GM12878 (cell line): Measurements from ENCODE around the gene IBA57. TPM values are rescaled to one million over a fixed set of nuclear protein-coding genes. Genes with fewer than 3 reads are reported as not detected.

ENCODE experiments used
- ATAC-seq: fragments of 200-7000 bp; cut with Tn5 transposase; 3 replicates; pipeline ENCODE4 v1.9.1; 2020; ENCODE audit warnings: mild to moderate bottlenecking, moderate library complexity
- BruUV-seq: library from RNA; stranded (reverse); fragments of 400-500 nt; replicated peaks from 2 replicates; lab custom pipeline; 2021; lab: Mats Ljungman, UMichigan
- CTCF ChIA-PET: fragments of 300-600 bp; sonication (Branson Sonifier 250); formaldehyde crosslinking; extraction: SDS; loops from one replicate; lab custom pipeline; 2021; ENCODE audit warnings: inconsistent platforms; lab: Yijun Ruan, JAX
- POLR2A ChIA-PET: fragments of 350-600 bp; formaldehyde crosslinking; extraction: SDS; loops from one replicate; lab custom pipeline; 2021; ENCODE audit warnings: inconsistent platforms; lab: Charles Lee
- RAD21 ChIA-PET: fragments of 300-600 bp; sonication (Branson Sonifier 250); formaldehyde crosslinking; loops from one replicate; lab custom pipeline; 2023; ENCODE audit warnings: antibody characterized with exemption; ENCODE audit not compliant: unreplicated experiment; lab: Charles Lee
- SMC1A ChIA-PET: fragments of 300-600 bp; sonication (Branson Sonifier 250); formaldehyde crosslinking; loops from one replicate; lab custom pipeline; 2023; ENCODE audit not compliant: unreplicated experiment, uncharacterized antibody; lab: Charles Lee
- DNase-seq: peaks from one replicate; pipeline ENCODE4 v3.0.0-alpha.2; 2011; ENCODE audit warnings: low read depth, low spot score
- FAIRE-seq: peaks from 3 replicates; lab custom pipeline; 2011; peaks lifted over from hg19 to GRCh38; lab: Jason Lieb, UNC
- H2AFZ ChIP-seq: 2 replicates; pipeline ENCODE4 v1.6.0; 2011; ENCODE audit warnings: low read depth, low read length, control low read depth; ENCODE audit not compliant: control insufficient read depth
- H3K27ac ChIP-seq: 2 replicates; pipeline ENCODE4 v1.5.1; 2011; ENCODE audit warnings: control low read depth; ENCODE audit not compliant: control insufficient read depth, insufficient read depth
- H3K27me3 ChIP-seq, 2 experiments: replicated peaks in 1 of 2; 2 replicates each; pipeline versions ENCODE4 v1.6.0 to v1.6.1; 2011; ENCODE audit warnings: low read length in 1 of 2; ENCODE audit not compliant: control insufficient read depth in 2 of 2, insufficient read depth in 2 of 2
- H3K36me3 ChIP-seq, 2 experiments: 2 replicates each; pipeline ENCODE4 v1.5.1; 2011; ENCODE audit warnings: low read length in 1 of 2; ENCODE audit not compliant: control insufficient read depth in 2 of 2, insufficient read depth in 2 of 2
- H3K4me1 ChIP-seq: 2 replicates; pipeline ENCODE4 v1.6.1; 2011; ENCODE audit warnings: mild to moderate bottlenecking, low read length, moderate library complexity, mixed read lengths; ENCODE audit not compliant: control insufficient read depth, insufficient read depth
- H3K4me2 ChIP-seq: 2 replicates; pipeline ENCODE4 v1.6.0; 2011; ENCODE audit warnings: control low read depth; ENCODE audit not compliant: control insufficient read depth, insufficient read depth
- H3K4me3 ChIP-seq: fragments of 200-600 bp; sonication (generic); 2 replicates; pipeline ENCODE4 v1.5.1; 2016
- H3K79me2 ChIP-seq: 2 replicates; pipeline ENCODE4 v1.6.0; 2011; ENCODE audit warnings: low read length; ENCODE audit not compliant: control insufficient read depth, insufficient read depth
- H3K9ac ChIP-seq: 2 replicates; pipeline ENCODE4 v1.8.0; 2011; ENCODE audit warnings: low read length, control low read depth, mixed read lengths; ENCODE audit not compliant: control insufficient read depth, insufficient read depth
- H3K9me3 ChIP-seq: replicated peaks from 3 replicates; pipeline ENCODE4 v1.5.1; 2011; ENCODE audit warnings: mild to moderate bottlenecking, low read length; ENCODE audit not compliant: control insufficient read depth, insufficient read depth
- H4K20me1 ChIP-seq: 2 replicates; pipeline ENCODE4 v1.6.0; 2011; ENCODE audit not compliant: control insufficient read depth, insufficient read depth
- CBX5 ChIP-seq: sonication (generic); IDR thresholded peaks from 2 replicates; pipeline ENCODE4 v1.6.1; 2016; ENCODE audit warnings: low read depth, moderate library complexity, mild to moderate bottlenecking, inconsistent platforms
- CHD1 ChIP-seq: IDR thresholded peaks from 2 replicates; pipeline ENCODE4 v1.6.1; 2012; ENCODE audit warnings: low read depth, low read length, improper control_type of control experiment
- IKZF2 ChIP-seq, 2 experiments: fragments of 450-650 bp; IDR thresholded peaks; 2 replicates each; pipeline ENCODE4 v1.6.1; 2017; ENCODE audit warnings: mild to moderate bottlenecking in 2 of 2, moderate library complexity in 2 of 2
- KAT2A ChIP-seq: conservative IDR thresholded peaks from 2 replicates; pipeline ENCODE4 v1.6.1; 2011; ENCODE audit warnings: low read depth, low read length; ENCODE audit not compliant: control insufficient read depth
- RFX5 ChIP-seq: IDR thresholded peaks from 2 replicates; pipeline ENCODE4 v1.6.1; 2011; ENCODE audit warnings: low read depth, low read length, improper control_type of control experiment
- RUNX3 ChIP-seq: IDR thresholded peaks from 2 replicates; pipeline ENCODE4 v1.6.1; 2012; ENCODE audit warnings: low read length, inconsistent platforms
- SMAD5 ChIP-seq: IDR thresholded peaks from 2 replicates; pipeline ENCODE4 v1.6.1; 2016; ENCODE audit warnings: antibody characterized with exemption, low read depth
- WRNIP1 ChIP-seq: IDR thresholded peaks from 2 replicates; pipeline ENCODE4 v1.6.1; 2011; ENCODE audit warnings: low read depth, low read length, improper control_type of control experiment, borderline replicate concordance
- YBX1 ChIP-seq: fragments of 450-650 bp; IDR thresholded peaks from 2 replicates; pipeline ENCODE4 v1.6.1; 2016; ENCODE audit warnings: antibody characterized with exemption
- ZBED1 ChIP-seq: IDR thresholded peaks from 2 replicates; pipeline ENCODE4 v1.6.1; 2016; ENCODE audit warnings: borderline replicate concordance
- ZNF384 ChIP-seq: IDR thresholded peaks from 2 replicates; pipeline ENCODE4 v1.6.1; 2012; ENCODE audit warnings: low read depth, mild to moderate bottlenecking, low read length, improper control_type of control experiment, borderline replicate concordance
- ZNF622 ChIP-seq: fragments of 450-650 bp; IDR thresholded peaks from 2 replicates; pipeline ENCODE4 v1.6.1; 2017; ENCODE audit warnings: mild to moderate bottlenecking, inconsistent platforms
- ZZZ3 ChIP-seq: IDR thresholded peaks from 2 replicates; pipeline ENCODE4 v1.6.1; 2011; ENCODE audit warnings: low read depth; ENCODE audit not compliant: control insufficient read depth, insufficient read length
- WGBS: methylation state at CpG from one replicate; pipeline ENCODE4 v1.1.6; 2016; ENCODE audit warnings: low lambda C conversion rate; ENCODE audit not compliant: insufficient replicate concordance, insufficient coverage; ENCODE audit errors: missing lambda C conversion rate; 5-methylcytosine and 5-hydroxymethylcytosine counted together
- in situ Hi-C: fragments of 300-500 bp; cut with MboI; formaldehyde crosslinking; loops from 9 replicates; pipeline ENCODE4 v1.14.3; 2018; ENCODE audit warnings: mixed read lengths
- intact Hi-C: fragments of 100-400 bp; cut with micrococcal nuclease; formaldehyde crosslinking; loops from one replicate; pipeline ENCODE4 v1.14.2; 2022; ENCODE audit not compliant: unreplicated experiment
- polyA plus RNA-seq, 11 experiments: library from polyadenylated mRNA; depleted of rRNA in 4 of 11; unstranded in 6 of 11; stranded (reverse) in 5 of 11; fragments of >200 nt; fragmentation: Nextera tagmentation in 4 of 11; fragmentation: Illumina TruSeq in 1 of 11; extraction: Ambion mirVana in 4 of 11; extraction: Trizol in 1 of 11; gene quantifications; 1 replicate in 1 of 11; 2 replicates in 10 of 11; pipeline versions ENCODE4 v1.2.1 to v1.2.3, GENCODE V29; 2011 to 2016; ENCODE audit warnings: inconsistent platforms in 2 of 11, missing spikeins in 2 of 11, low read depth in 1 of 11
- total RNA-seq, 4 experiments: library from RNA; depleted of rRNA in 3 of 4; stranded (reverse); fragments of >200 nt in 3 of 4; fragmentation: Illumina TruSeq in 1 of 4; extraction: Trizol in 1 of 4; gene quantifications; 2 replicates each; pipeline versions ENCODE4 v1.2.1 to v1.2.3, GENCODE V29; 2013 to 2021
- TF ChIP-seq, protein P1 (sequence below): fragments of 450-650 bp; IDR thresholded peaks from 2 replicates; pipeline ENCODE4 v1.6.1; 2017; ENCODE audit warnings: borderline replicate concordance
- TF ChIP-seq, protein P2 (sequence below): IDR thresholded peaks from 2 replicates; pipeline ENCODE4 v1.6.1; 2011; ENCODE audit warnings: borderline replicate concordance, low read depth, mild to moderate bottlenecking, moderate library complexity, mixed read lengths, low read length; ENCODE audit not compliant: insufficient read depth; ENCODE audit errors: extremely low read length
- TF ChIP-seq, protein P3 (sequence below): IDR thresholded peaks from 2 replicates; pipeline ENCODE4 v1.6.1; 2012; ENCODE audit warnings: low read length, inconsistent platforms
- TF ChIP-seq, protein P4 (sequence below): fragments of 450-650 bp; IDR thresholded peaks from 2 replicates; pipeline ENCODE4 v1.6.1; 2016; ENCODE audit warnings: mild to moderate bottlenecking
- TF ChIP-seq, protein P5 (sequence below), 3 experiments: IDR thresholded peaks in 2 of 3; conservative IDR thresholded peaks in 1 of 3; 2 replicates each; pipeline ENCODE4 v1.5.1; 2011; ENCODE audit warnings: low read depth in 3 of 3, low read length in 3 of 3, mild to moderate bottlenecking in 3 of 3, control low read depth in 2 of 3, moderate library complexity in 2 of 3, inconsistent platforms in 1 of 3, mixed read lengths in 1 of 3; ENCODE audit not compliant: control insufficient read depth in 2 of 3, insufficient read depth in 1 of 3; ENCODE audit errors: extremely low read depth in 1 of 3

Gene IBA57
- total and polyA plus RNA-seq, 10 of the 15 experiments (the other 5 are each of a cell fraction or from before 2014, with no cell fraction given), result 0.51 to 8.6 (median 3.7) TPM

DNA sequence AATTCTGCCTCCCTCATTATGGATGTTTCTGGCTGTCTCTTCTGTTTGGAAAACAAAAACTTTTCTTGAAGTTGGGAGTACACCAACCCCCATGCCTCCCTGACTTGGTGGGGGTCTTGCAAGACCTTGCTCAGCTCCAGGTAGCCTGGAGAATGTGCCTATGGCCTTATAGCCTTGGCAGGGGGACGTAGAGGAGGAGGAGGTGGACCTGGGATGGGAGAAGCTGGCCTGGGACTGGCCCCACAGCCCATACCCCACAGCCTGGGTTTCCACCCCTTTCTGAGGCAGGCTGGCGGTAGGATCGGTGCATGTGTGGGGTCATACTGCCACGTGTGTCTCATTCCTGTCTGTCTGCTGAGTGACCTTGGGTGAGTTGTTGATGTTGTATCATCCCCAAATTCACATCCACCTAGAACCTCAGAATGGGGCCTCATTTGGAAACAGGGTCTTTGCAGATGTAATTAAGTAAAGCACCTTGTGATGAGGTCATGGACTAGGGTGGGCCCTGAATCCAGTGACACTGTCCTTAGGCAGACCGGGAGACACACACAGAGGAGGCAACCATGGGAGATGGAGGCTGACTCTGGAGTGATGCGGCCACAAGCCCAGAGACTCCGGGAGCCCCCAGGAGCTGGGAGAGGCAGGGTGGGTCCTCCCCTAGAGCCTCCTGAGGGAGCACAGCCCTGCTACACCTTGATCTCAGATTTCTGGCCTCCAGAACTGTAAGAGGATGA lies 60.7 kb downstream of the IBA57 start:
- FAIRE-seq (no peak), ATAC-seq (no peak), DNase-seq (no peak)
- H3K4me1 ChIP-seq, result no peaks in the 10 kb centered on the region
- RAD21 ChIA-PET, result no interaction called here
- CTCF ChIA-PET, result no interaction called here
- H3K27me3 ChIP-seq, result no peaks in the 10 kb centered on the region
- H3K4me3 ChIP-seq, result no peak overlapping the region
- intact Hi-C loops, result no loop called here
- no peaks in the 10 kb centered on the region for H4K20me1 ChIP-seq
- in situ Hi-C loops, result no loop called here
- POLR2A ChIA-PET, result no interaction called here
- H3K9ac ChIP-seq, result no peak overlapping the region
- H3K27ac ChIP-seq, result no peak overlapping the region
- no peaks in the 10 kb centered on the region; the same call in 2 of the 3 replicates for H3K9me3 ChIP-seq
- no peak overlapping the region for H3K4me2 ChIP-seq
- no peak overlapping the region for H2AFZ ChIP-seq
- H3K79me2 ChIP-seq, result no peaks in the 10 kb centered on the region
- WGBS, result 30% methylated on average over 7 of the region's 7 CpGs
- H3K36me3 ChIP-seq, result no peaks in the 10 kb centered on the region
- no TSS peak for BruUV-seq
- SMC1A ChIA-PET, result no interaction called here
- TF ChIP-seq WRNIP1 (no peak), KAT2A (no peak), ZNF384 (no peak), YBX1 (no peak), ZNF622 (no peak), SMAD5 (no peak), IKZF2 (IDR thresholded peaks at IDR 0.05) (no peak), CHD1 (no peak), RUNX3 (no peak), ZBED1 (no peak), CBX5 (no peak), ZZZ3 (no peak), RFX5 (no peak)
- TF ChIP-seq, protein P1, sequence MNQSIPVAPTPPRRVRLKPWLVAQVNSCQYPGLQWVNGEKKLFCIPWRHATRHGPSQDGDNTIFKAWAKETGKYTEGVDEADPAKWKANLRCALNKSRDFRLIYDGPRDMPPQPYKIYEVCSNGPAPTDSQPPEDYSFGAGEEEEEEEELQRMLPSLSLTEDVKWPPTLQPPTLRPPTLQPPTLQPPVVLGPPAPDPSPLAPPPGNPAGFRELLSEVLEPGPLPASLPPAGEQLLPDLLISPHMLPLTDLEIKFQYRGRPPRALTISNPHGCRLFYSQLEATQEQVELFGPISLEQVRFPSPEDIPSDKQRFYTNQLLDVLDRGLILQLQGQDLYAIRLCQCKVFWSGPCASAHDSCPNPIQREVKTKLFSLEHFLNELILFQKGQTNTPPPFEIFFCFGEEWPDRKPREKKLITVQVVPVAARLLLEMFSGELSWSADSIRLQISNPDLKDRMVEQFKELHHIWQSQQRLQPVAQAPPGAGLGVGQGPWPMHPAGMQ, result no peak
- TF ChIP-seq, protein P2, sequence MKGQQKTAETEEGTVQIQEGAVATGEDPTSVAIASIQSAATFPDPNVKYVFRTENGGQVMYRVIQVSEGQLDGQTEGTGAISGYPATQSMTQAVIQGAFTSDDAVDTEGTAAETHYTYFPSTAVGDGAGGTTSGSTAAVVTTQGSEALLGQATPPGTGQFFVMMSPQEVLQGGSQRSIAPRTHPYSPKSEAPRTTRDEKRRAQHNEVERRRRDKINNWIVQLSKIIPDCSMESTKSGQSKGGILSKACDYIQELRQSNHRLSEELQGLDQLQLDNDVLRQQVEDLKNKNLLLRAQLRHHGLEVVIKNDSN, result no peak
- TF ChIP-seq, protein P3, sequence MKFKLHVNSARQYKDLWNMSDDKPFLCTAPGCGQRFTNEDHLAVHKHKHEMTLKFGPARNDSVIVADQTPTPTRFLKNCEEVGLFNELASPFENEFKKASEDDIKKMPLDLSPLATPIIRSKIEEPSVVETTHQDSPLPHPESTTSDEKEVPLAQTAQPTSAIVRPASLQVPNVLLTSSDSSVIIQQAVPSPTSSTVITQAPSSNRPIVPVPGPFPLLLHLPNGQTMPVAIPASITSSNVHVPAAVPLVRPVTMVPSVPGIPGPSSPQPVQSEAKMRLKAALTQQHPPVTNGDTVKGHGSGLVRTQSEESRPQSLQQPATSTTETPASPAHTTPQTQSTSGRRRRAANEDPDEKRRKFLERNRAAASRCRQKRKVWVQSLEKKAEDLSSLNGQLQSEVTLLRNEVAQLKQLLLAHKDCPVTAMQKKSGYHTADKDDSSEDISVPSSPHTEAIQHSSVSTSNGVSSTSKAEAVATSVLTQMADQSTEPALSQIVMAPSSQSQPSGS, result no peak
- TF ChIP-seq, protein P4, sequence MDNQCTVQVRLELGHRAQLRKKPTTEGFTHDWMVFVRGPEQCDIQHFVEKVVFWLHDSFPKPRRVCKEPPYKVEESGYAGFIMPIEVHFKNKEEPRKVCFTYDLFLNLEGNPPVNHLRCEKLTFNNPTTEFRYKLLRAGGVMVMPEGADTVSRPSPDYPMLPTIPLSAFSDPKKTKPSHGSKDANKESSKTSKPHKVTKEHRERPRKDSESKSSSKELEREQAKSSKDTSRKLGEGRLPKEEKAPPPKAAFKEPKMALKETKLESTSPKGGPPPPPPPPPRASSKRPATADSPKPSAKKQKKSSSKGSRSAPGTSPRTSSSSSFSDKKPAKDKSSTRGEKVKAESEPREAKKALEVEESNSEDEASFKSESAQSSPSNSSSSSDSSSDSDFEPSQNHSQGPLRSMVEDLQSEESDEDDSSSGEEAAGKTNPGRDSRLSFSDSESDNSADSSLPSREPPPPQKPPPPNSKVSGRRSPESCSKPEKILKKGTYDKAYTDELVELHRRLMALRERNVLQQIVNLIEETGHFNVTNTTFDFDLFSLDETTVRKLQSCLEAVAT, result no peak
- TF ChIP-seq, protein P5, sequence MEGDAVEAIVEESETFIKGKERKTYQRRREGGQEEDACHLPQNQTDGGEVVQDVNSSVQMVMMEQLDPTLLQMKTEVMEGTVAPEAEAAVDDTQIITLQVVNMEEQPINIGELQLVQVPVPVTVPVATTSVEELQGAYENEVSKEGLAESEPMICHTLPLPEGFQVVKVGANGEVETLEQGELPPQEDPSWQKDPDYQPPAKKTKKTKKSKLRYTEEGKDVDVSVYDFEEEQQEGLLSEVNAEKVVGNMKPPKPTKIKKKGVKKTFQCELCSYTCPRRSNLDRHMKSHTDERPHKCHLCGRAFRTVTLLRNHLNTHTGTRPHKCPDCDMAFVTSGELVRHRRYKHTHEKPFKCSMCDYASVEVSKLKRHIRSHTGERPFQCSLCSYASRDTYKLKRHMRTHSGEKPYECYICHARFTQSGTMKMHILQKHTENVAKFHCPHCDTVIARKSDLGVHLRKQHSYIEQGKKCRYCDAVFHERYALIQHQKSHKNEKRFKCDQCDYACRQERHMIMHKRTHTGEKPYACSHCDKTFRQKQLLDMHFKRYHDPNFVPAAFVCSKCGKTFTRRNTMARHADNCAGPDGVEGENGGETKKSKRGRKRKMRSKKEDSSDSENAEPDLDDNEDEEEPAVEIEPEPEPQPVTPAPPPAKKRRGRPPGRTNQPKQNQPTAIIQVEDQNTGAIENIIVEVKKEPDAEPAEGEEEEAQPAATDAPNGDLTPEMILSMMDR (IDR thresholded peaks at IDR 0.05 in 2 of 3, conservative IDR thresholded peaks at IDR 0.05 in 1 of 3; ENCODE audit: control insufficient read depth in 2 of 3, extremely low read depth in 1 of 3, insufficient read depth in 1 of 3, low read depth in 3 of 3, low read length in 3 of 3), result no peak
